SK-N-SH treated with all-trans-retinoic acid at 6 μM for 48 hours (cell line): ENCODE measurements around the gene TSC2.

ENCODE experiments used
- ATAC-seq: fragments of 200-7000 bp; cut with Tn5 transposase; 3 replicates; pipeline ENCODE4 v1.9.1; 2020; ENCODE audit warnings: mild to moderate bottlenecking, moderate library complexity
- ARNTL ChIP-seq: fragments of 450-650 bp; formaldehyde crosslinking; IDR thresholded peaks from 2 replicates; pipeline ENCODE4 v1.5.0; 2020; ENCODE audit warnings: low read depth, mild to moderate bottlenecking, moderate library complexity, borderline replicate concordance
- BACH2 ChIP-seq: fragments of 250-450 bp; sonication (Bioruptor Pico); IDR thresholded peaks from 2 replicates; pipeline ENCODE4 v1.9.0; 2021; ENCODE audit warnings: mild to moderate bottlenecking, borderline replicate concordance
- CREB5 ChIP-seq: fragments of 250-450 bp; sonication (Bioruptor Pico); IDR thresholded peaks from 2 replicates; pipeline ENCODE4 v1.5.1; 2020; ENCODE audit warnings: low read depth, mild to moderate bottlenecking, moderate library complexity
- CSDC2 ChIP-seq: fragments of 250-450 bp; sonication (Bioruptor Pico); IDR thresholded peaks from 2 replicates; pipeline ENCODE4 v1.5.0; 2020; ENCODE audit warnings: mild to moderate bottlenecking, moderate library complexity
- ESRRG ChIP-seq: fragments of 250-450 bp; sonication (Bioruptor Pico); IDR thresholded peaks from 2 replicates; pipeline ENCODE4 v1.6.1; 2021; ENCODE audit warnings: mild to moderate bottlenecking
- GLIS3 ChIP-seq: fragments of 250-450 bp; sonication (Bioruptor Pico); IDR thresholded peaks from 2 replicates; pipeline ENCODE4 v1.5.0; 2020; ENCODE audit warnings: mild to moderate bottlenecking, moderate library complexity
- ISL1 ChIP-seq: fragments of 250-450 bp; sonication (Bioruptor Pico); IDR thresholded peaks from 2 replicates; pipeline ENCODE4 v2.1.2; 2022; ENCODE audit warnings: mild to moderate bottlenecking, moderate library complexity
- OSR1 ChIP-seq: fragments of 250-450 bp; sonication (Bioruptor Pico); IDR thresholded peaks from 2 replicates; pipeline ENCODE4 v1.8.0; 2022; ENCODE audit warnings: moderate library complexity, mild to moderate bottlenecking, inconsistent platforms
- PATZ1 ChIP-seq: fragments of 250-450 bp; sonication (Bioruptor Pico); IDR thresholded peaks from 2 replicates; pipeline ENCODE4 v1.8.0; 2020; ENCODE audit warnings: mild to moderate bottlenecking, moderate library complexity, borderline replicate concordance
- PPARA ChIP-seq: fragments of 250-450 bp; sonication (Bioruptor Pico); IDR thresholded peaks from 2 replicates; pipeline ENCODE4 v1.5.0; 2020; ENCODE audit warnings: mild to moderate bottlenecking, borderline replicate concordance
- RARB ChIP-seq: fragments of 250-450 bp; sonication (Bioruptor Pico); IDR thresholded peaks from 2 replicates; pipeline ENCODE4 v1.8.0; 2021; ENCODE audit warnings: mild to moderate bottlenecking, moderate library complexity
- SNAI2 ChIP-seq: fragments of 250-450 bp; sonication (Bioruptor Pico); IDR thresholded peaks from 2 replicates; pipeline ENCODE4 v1.5.0; 2020; ENCODE audit warnings: mild to moderate bottlenecking, moderate library complexity
- TCF4 ChIP-seq: fragments of 250-450 bp; sonication (Bioruptor Pico); IDR thresholded peaks from 2 replicates; pipeline ENCODE4 v1.8.0; 2021; ENCODE audit warnings: mild to moderate bottlenecking, moderate library complexity, borderline replicate concordance
- TOX ChIP-seq: fragments of 250-450 bp; sonication (Bioruptor Pico); IDR thresholded peaks from 2 replicates; pipeline ENCODE4 v1.8.0; 2021; ENCODE audit warnings: mild to moderate bottlenecking, moderate library complexity, borderline replicate concordance
- ZC3H10 ChIP-seq: fragments of 250-450 bp; sonication (Bioruptor Pico); IDR thresholded peaks from 2 replicates; pipeline ENCODE4 v1.5.1; 2021; ENCODE audit warnings: mild to moderate bottlenecking, moderate library complexity
- ZFP3 ChIP-seq: fragments of 250-450 bp; sonication (Bioruptor Pico); IDR thresholded peaks from 2 replicates; pipeline ENCODE4 v1.5.0; 2020; ENCODE audit warnings: mild to moderate bottlenecking, moderate library complexity
- ZFP30 ChIP-seq: fragments of 450-650 bp; formaldehyde crosslinking; IDR thresholded peaks from 2 replicates; pipeline ENCODE4 v1.5.0; 2022; ENCODE audit warnings: mild to moderate bottlenecking, moderate library complexity
- ZNF565 ChIP-seq: fragments of 450-650 bp; formaldehyde crosslinking; conservative IDR thresholded peaks from 2 replicates; pipeline ENCODE4 v1.5.0; 2020; ENCODE audit warnings: low read depth, mild to moderate bottlenecking, moderate library complexity
- ZNF70 ChIP-seq: fragments of 450-650 bp; formaldehyde crosslinking; IDR thresholded peaks from 2 replicates; pipeline ENCODE4 v1.5.0; 2020; ENCODE audit warnings: mild to moderate bottlenecking, moderate library complexity
- ZNF8 ChIP-seq: fragments of 450-650 bp; formaldehyde crosslinking; IDR thresholded peaks from 2 replicates; pipeline ENCODE4 v1.5.0; 2020; ENCODE audit warnings: mild to moderate bottlenecking, moderate library complexity
- TF ChIP-seq, protein P1 (sequence below): fragments of 250-450 bp; sonication (Bioruptor Pico); IDR thresholded peaks from 2 replicates; pipeline ENCODE4 v1.8.0; 2021; ENCODE audit warnings: low read depth, mild to moderate bottlenecking, moderate library complexity, borderline replicate concordance
- TF ChIP-seq, protein P2 (sequence below): fragments of 250-450 bp; sonication (Bioruptor Pico); IDR thresholded peaks from 2 replicates; pipeline ENCODE4 v1.5.1; 2021; ENCODE audit warnings: mild to moderate bottlenecking, moderate library complexity
- TF ChIP-seq, protein P3 (sequence below): fragments of 250-450 bp; sonication (Bioruptor Pico); IDR thresholded peaks from 2 replicates; pipeline ENCODE4 v1.5.0; 2020; ENCODE audit warnings: mild to moderate bottlenecking, moderate library complexity

Gene TSC2

GRCh38 chr16:2004795-2005517 lies 42.8 kb upstream of the TSC2 start:
- ATAC-seq = no peak
- TF ChIP-seq PPARA (CRISPR knock-in tag) (no peak), TCF4 (no peak), OSR1 (no peak), TOX (CRISPR knock-in tag) (no peak), ZNF565 (CRISPR knock-in tag) (no peak), CREB5 (CRISPR knock-in tag) (no peak), ZFP30 (CRISPR knock-in tag) (no peak), ZC3H10 (CRISPR knock-in tag) (no peak), ARNTL (CRISPR knock-in tag) (no peak), ZFP3 (CRISPR knock-in tag) (no peak), BACH2 (CRISPR knock-in tag) (no peak), GLIS3 (CRISPR knock-in tag) (no peak), ISL1 (CRISPR knock-in tag) (no peak), CSDC2 (CRISPR knock-in tag) (no peak), ZNF70 (CRISPR knock-in tag) (no peak), PATZ1 (no peak), SNAI2 (CRISPR knock-in tag) (no peak), RARB (CRISPR knock-in tag) (no peak)
- TF ChIP-seq, protein P1, sequence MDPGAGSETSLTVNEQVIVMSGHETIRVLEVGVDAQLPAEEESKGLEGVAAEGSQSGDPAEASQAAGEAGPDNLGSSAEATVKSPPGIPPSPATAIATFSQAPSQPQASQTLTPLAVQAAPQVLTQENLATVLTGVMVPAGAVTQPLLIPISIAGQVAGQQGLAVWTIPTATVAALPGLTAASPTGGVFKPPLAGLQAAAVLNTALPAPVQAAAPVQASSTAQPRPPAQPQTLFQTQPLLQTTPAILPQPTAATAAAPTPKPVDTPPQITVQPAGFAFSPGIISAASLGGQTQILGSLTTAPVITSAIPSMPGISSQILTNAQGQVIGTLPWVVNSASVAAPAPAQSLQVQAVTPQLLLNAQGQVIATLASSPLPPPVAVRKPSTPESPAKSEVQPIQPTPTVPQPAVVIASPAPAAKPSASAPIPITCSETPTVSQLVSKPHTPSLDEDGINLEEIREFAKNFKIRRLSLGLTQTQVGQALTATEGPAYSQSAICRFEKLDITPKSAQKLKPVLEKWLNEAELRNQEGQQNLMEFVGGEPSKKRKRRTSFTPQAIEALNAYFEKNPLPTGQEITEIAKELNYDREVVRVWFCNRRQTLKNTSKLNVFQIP = no peak
- TF ChIP-seq, protein P2, sequence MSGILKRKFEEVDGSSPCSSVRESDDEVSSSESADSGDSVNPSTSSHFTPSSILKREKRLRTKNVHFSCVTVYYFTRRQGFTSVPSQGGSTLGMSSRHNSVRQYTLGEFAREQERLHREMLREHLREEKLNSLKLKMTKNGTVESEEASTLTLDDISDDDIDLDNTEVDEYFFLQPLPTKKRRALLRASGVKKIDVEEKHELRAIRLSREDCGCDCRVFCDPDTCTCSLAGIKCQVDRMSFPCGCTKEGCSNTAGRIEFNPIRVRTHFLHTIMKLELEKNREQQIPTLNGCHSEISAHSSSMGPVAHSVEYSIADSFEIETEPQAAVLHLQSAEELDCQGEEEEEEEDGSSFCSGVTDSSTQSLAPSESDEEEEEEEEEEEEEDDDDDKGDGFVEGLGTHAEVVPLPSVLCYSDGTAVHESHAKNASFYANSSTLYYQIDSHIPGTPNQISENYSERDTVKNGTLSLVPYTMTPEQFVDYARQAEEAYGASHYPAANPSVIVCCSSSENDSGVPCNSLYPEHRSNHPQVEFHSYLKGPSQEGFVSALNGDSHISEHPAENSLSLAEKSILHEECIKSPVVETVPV (CRISPR knock-in tag) = no peak

GRCh38 chr16:2005646-2006045 lies 42.1 kb upstream of the TSC2 start:
- ATAC-seq = no peak
- no peak for TF ChIP-seq ZFP3 (CRISPR knock-in tag)
- no peak for TF ChIP-seq CSDC2 (CRISPR knock-in tag)
- TF ChIP-seq RARB (CRISPR knock-in tag) = no peak
- TF ChIP-seq ZNF565 (CRISPR knock-in tag) = no peak
- TF ChIP-seq, protein P2 (CRISPR knock-in tag) = no peak

- no peak for ATAC-seq
- TF ChIP-seq ESRRG (CRISPR knock-in tag) = no peak
- no peak for TF ChIP-seq GLIS3 (CRISPR knock-in tag)
- TF ChIP-seq ARNTL (CRISPR knock-in tag) = no peak
- no peak for TF ChIP-seq ZNF8
- TF ChIP-seq RARB (CRISPR knock-in tag) = no peak
- no peak for TF ChIP-seq ZC3H10 (CRISPR knock-in tag)
- TF ChIP-seq OSR1 = no peak
- no peak for TF ChIP-seq ZFP30 (CRISPR knock-in tag)
- TF ChIP-seq, protein P2 (CRISPR knock-in tag) = no peak
- TF ChIP-seq, protein P1 = no peak
- TF ChIP-seq ISL1 (CRISPR knock-in tag) = no peak
- no peak for TF ChIP-seq CSDC2 (CRISPR knock-in tag)
- TF ChIP-seq, protein P3, sequence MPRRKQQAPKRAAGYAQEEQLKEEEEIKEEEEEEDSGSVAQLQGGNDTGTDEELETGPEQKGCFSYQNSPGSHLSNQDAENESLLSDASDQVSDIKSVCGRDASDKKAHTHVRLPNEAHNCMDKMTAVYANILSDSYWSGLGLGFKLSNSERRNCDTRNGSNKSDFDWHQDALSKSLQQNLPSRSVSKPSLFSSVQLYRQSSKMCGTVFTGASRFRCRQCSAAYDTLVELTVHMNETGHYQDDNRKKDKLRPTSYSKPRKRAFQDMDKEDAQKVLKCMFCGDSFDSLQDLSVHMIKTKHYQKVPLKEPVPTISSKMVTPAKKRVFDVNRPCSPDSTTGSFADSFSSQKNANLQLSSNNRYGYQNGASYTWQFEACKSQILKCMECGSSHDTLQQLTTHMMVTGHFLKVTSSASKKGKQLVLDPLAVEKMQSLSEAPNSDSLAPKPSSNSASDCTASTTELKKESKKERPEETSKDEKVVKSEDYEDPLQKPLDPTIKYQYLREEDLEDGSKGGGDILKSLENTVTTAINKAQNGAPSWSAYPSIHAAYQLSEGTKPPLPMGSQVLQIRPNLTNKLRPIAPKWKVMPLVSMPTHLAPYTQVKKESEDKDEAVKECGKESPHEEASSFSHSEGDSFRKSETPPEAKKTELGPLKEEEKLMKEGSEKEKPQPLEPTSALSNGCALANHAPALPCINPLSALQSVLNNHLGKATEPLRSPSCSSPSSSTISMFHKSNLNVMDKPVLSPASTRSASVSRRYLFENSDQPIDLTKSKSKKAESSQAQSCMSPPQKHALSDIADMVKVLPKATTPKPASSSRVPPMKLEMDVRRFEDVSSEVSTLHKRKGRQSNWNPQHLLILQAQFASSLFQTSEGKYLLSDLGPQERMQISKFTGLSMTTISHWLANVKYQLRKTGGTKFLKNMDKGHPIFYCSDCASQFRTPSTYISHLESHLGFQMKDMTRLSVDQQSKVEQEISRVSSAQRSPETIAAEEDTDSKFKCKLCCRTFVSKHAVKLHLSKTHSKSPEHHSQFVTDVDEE (CRISPR knock-in tag) = no peak
- TF ChIP-seq PPARA (CRISPR knock-in tag) = no peak
- no peak for TF ChIP-seq SNAI2 (CRISPR knock-in tag)
These were observed 41.5 kb upstream of the TSC2 start for GRCh38 chr16:2006317-2006716.
